ENCODE results near the gene PROCA1. TPM values are rescaled to one million over a fixed set of nuclear protein-coding genes. Genes with fewer than 3 reads are reported as not detected.

Gene PROCA1
- total RNA-seq, 2 experiments from 2014 or later: 4.5 to 4.6 TPM

- TF ChIP-seq, protein P1, sequence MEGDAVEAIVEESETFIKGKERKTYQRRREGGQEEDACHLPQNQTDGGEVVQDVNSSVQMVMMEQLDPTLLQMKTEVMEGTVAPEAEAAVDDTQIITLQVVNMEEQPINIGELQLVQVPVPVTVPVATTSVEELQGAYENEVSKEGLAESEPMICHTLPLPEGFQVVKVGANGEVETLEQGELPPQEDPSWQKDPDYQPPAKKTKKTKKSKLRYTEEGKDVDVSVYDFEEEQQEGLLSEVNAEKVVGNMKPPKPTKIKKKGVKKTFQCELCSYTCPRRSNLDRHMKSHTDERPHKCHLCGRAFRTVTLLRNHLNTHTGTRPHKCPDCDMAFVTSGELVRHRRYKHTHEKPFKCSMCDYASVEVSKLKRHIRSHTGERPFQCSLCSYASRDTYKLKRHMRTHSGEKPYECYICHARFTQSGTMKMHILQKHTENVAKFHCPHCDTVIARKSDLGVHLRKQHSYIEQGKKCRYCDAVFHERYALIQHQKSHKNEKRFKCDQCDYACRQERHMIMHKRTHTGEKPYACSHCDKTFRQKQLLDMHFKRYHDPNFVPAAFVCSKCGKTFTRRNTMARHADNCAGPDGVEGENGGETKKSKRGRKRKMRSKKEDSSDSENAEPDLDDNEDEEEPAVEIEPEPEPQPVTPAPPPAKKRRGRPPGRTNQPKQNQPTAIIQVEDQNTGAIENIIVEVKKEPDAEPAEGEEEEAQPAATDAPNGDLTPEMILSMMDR (conservative IDR thresholded peaks at IDR 0.05; ENCODE audit: low read length): peak; percentile 85
- no peak for TF ChIP-seq EZH2phosphoT487 (IDR thresholded peaks at IDR 0.05; ENCODE audit: borderline replicate concordance, low read depth, low read length)
- peaks cover 94% of the 10 kb centered on the region for H3K36me3 ChIP-seq (ENCODE audit: insufficient read depth, low read length)
- H3K4me3 ChIP-seq (ENCODE audit: low read depth, low read length, poor library complexity, severe bottlenecking): no peak overlapping the region
- no peaks in the 10 kb centered on the region for H3K79me2 ChIP-seq (ENCODE audit: insufficient read depth, low read depth, low read length)
- H3K27ac ChIP-seq (ENCODE audit: low read depth, low read length, poor library complexity, severe bottlenecking): no peak overlapping the region
- H3K4me1 ChIP-seq (ENCODE audit: insufficient read depth, low read length, poor library complexity, severe bottlenecking): no peaks in the 10 kb centered on the region
- H2AFZ ChIP-seq (ENCODE audit: low read length): no peak overlapping the region
- no TSS peak for BruUV-seq (replicated peaks)
- H4K20me1 ChIP-seq (ENCODE audit: insufficient read depth, low read length): no peaks in the 10 kb centered on the region
- POLR2A ChIA-PET: no interaction called here
- DNase-seq (ENCODE audit: low spot score): peak; percentile 56
- H3K9me2 ChIP-seq (ENCODE audit: insufficient read depth, low read length): no peaks in the 10 kb centered on the region
- H3K9me3 ChIP-seq (ENCODE audit: low read length): no peaks in the 10 kb centered on the region
- intact Hi-C loops (cut with micrococcal nuclease; ENCODE audit: unreplicated experiment): loop anchor here (1.0 kb wide), 1 partner anchor 29 kb away; no protein-coding TSS in a partner anchor
- H3K4me2 ChIP-seq (ENCODE audit: low read length): no peak overlapping the region
- CTCF ChIA-PET (ENCODE audit: unreplicated experiment): interaction anchor here (1.3 kb wide), 1 partner anchor 29 kb away, joined by 4 read pairs; no protein-coding TSS in a partner anchor
Measured at GRCh38 chr17:28675980-28676379, 35.7 kb downstream of the PROCA1 start.

GRCh38 chr17:28675490-28675889 lies 36.2 kb downstream of the PROCA1 start:
- intact Hi-C loops (cut with micrococcal nuclease; ENCODE audit: unreplicated experiment): no loop called here

GRCh38 chr17:28669918-28670317 lies 41.8 kb downstream of the PROCA1 start:
- no peak overlapping the region for H3K27ac ChIP-seq (ENCODE audit: low read depth, low read length, poor library complexity, severe bottlenecking)
- H3K4me2 ChIP-seq (ENCODE audit: low read length): no peak overlapping the region
- H3K4me1 ChIP-seq (ENCODE audit: insufficient read depth, low read length, poor library complexity, severe bottlenecking): no peaks in the 10 kb centered on the region
- ChIA-PET POLR2A (no interaction called here), CTCF (ENCODE audit: unreplicated experiment) (no interaction called here)
- no peak overlapping the region for H2AFZ ChIP-seq (ENCODE audit: low read length)
- intact Hi-C loops (cut with micrococcal nuclease; ENCODE audit: unreplicated experiment): no loop called here
- no peaks in the 10 kb centered on the region for H3K9me2 ChIP-seq (ENCODE audit: insufficient read depth, low read length)
- no peak for DNase-seq (ENCODE audit: low spot score)
- BruUV-seq (replicated peaks): no TSS peak
- H3K36me3 ChIP-seq (ENCODE audit: insufficient read depth, low read length): peaks cover 83% of the 10 kb centered on the region
- H3K9me3 ChIP-seq (ENCODE audit: low read length): no peaks in the 10 kb centered on the region
- H4K20me1 ChIP-seq (ENCODE audit: insufficient read depth, low read length): peaks cover 3% of the 10 kb centered on the region; the same call in 1 of the 2 replicates
- no peak for TF ChIP-seq EZH2phosphoT487 (IDR thresholded peaks at IDR 0.05; ENCODE audit: borderline replicate concordance, low read depth, low read length)
- TF ChIP-seq, protein P1 (conservative IDR thresholded peaks at IDR 0.05; ENCODE audit: low read length): no peak
- no peak overlapping the region for H3K4me3 ChIP-seq (ENCODE audit: low read depth, low read length, poor library complexity, severe bottlenecking)
- peaks cover 23% of the 10 kb centered on the region for H3K79me2 ChIP-seq (ENCODE audit: insufficient read depth, low read depth, low read length)

More at GRCh38 chr17:28675490-28675889, 36.2 kb downstream of the PROCA1 start:
- Histone ChIP-seq H3K4me1 (ENCODE audit: insufficient read depth, low read length, poor library complexity, severe bottlenecking) (no peaks in the 10 kb centered on the region), H3K36me3 (ENCODE audit: insufficient read depth, low read length) (peaks cover 94% of the 10 kb centered on the region), H3K9me3 (ENCODE audit: low read length) (no peaks in the 10 kb centered on the region), H3K27ac (ENCODE audit: low read depth, low read length, poor library complexity, severe bottlenecking) (no peak overlapping the region), H3K79me2 (ENCODE audit: insufficient read depth, low read depth, low read length) (no peaks in the 10 kb centered on the region), H3K9me2 (ENCODE audit: insufficient read depth, low read length) (no peaks in the 10 kb centered on the region), H3K4me2 (ENCODE audit: low read length) (no peak overlapping the region), H4K20me1 (ENCODE audit: insufficient read depth, low read length) (no peaks in the 10 kb centered on the region), H2AFZ (ENCODE audit: low read length) (no peak overlapping the region), H3K4me3 (ENCODE audit: low read depth, low read length, poor library complexity, severe bottlenecking) (no peak overlapping the region)
- BruUV-seq (replicated peaks): no TSS peak
- CTCF ChIA-PET (ENCODE audit: unreplicated experiment): interaction anchor here (1.3 kb wide), 1 partner anchor 29 kb away, joined by 4 read pairs; no protein-coding TSS in a partner anchor
- TF ChIP-seq, protein P1 (conservative IDR thresholded peaks at IDR 0.05; ENCODE audit: low read length): no peak
- no peak for TF ChIP-seq EZH2phosphoT487 (IDR thresholded peaks at IDR 0.05; ENCODE audit: borderline replicate concordance, low read depth, low read length)
- POLR2A ChIA-PET: interaction anchor here (1.0 kb wide), 1 partner anchor 27 kb away, joined by 3 read pairs; no protein-coding TSS in a partner anchor
- DNase-seq (ENCODE audit: low spot score): no peak

All from OCI-LY7 (cell line).